Liver (tissue), 9 donors: ENCODE results near the gene ROPN1. TPM values are rescaled to one million over a fixed set of nuclear protein-coding genes. Genes with fewer than 3 reads are reported as not detected.

Experiments used
- DNase-seq: peaks from one replicate; pipeline ENCODE4 v3.0.0-alpha.2; 2017; ENCODE audit warnings: low spot score
- H3K27ac ChIP-seq, 2 donors: one replicate each; pipeline ENCODE4 v1.7.0; 2013; ENCODE audit warnings: inconsistent platforms in 2 of 2, low read length in 2 of 2, control low read depth in 1 of 2, low read depth in 1 of 2, mild to moderate bottlenecking in 1 of 2
- H3K27me3 ChIP-seq, 4 donors: one replicate each; pipeline versions ENCODE4 v1.6.1 to v1.7.0; 2013; ENCODE audit warnings: low read length in 3 of 4, inconsistent platforms in 1 of 4, mild to moderate bottlenecking in 1 of 4, moderate library complexity in 1 of 4; ENCODE audit not compliant: control insufficient read depth in 4 of 4, insufficient read depth in 4 of 4
- H3K36me3 ChIP-seq, 4 donors: one replicate each; pipeline versions ENCODE4 v1.6.1 to v1.7.0; 2013; ENCODE audit warnings: low read length in 3 of 4, mild to moderate bottlenecking in 3 of 4, low read depth in 1 of 4, moderate library complexity in 1 of 4; ENCODE audit not compliant: control insufficient read depth in 4 of 4, insufficient read depth in 3 of 4
- H3K4me1 ChIP-seq, 4 donors: one replicate each; pipeline versions ENCODE4 v1.6.1 to v1.7.0; 2013; ENCODE audit warnings: low read length in 3 of 4, mild to moderate bottlenecking in 3 of 4, moderate library complexity in 1 of 4; ENCODE audit not compliant: control insufficient read depth in 4 of 4, insufficient read depth in 4 of 4
- H3K4me3 ChIP-seq, 3 donors: one replicate each; pipeline versions ENCODE4 v1.6.1 to v1.7.0; 2013; ENCODE audit warnings: low read length in 3 of 3, control low read depth in 1 of 3, low read depth in 1 of 3, mild to moderate bottlenecking in 1 of 3
- H3K9ac ChIP-seq, 2 donors: one replicate each; pipeline ENCODE4 v1.7.0; 2013; ENCODE audit warnings: low read length in 2 of 2, mild to moderate bottlenecking in 2 of 2, moderate library complexity in 2 of 2, control low read depth in 1 of 2, low read depth in 1 of 2
- H3K9me3 ChIP-seq, 4 donors: one replicate each; pipeline versions ENCODE4 v1.6.1 to v1.7.0; 2013; ENCODE audit warnings: low read length in 3 of 4; ENCODE audit not compliant: control insufficient read depth in 4 of 4
- FOXA2 ChIP-seq: IDR thresholded peaks from 2 replicates; pipeline ENCODE4 v1.6.1; 2016; ENCODE audit warnings: antibody characterized with exemption
- GABPA ChIP-seq, 2 donors: IDR thresholded peaks in 1 of 2; conservative IDR thresholded peaks in 1 of 2; 2 replicates each; pipeline ENCODE4 v1.6.1; 2016; ENCODE audit warnings: antibody characterized with exemption in 2 of 2, mild to moderate bottlenecking in 1 of 2, moderate library complexity in 1 of 2
- HNF4G ChIP-seq: IDR thresholded peaks from 2 replicates; pipeline ENCODE4 v1.6.1; 2016; ENCODE audit warnings: antibody characterized with exemption
- JUND ChIP-seq, 2 donors: IDR thresholded peaks; 2 replicates each; pipeline ENCODE4 v1.6.1; 2016; ENCODE audit warnings: antibody characterized with exemption in 2 of 2
- NR2F2 ChIP-seq: IDR thresholded peaks from 2 replicates; pipeline ENCODE4 v1.6.1; 2016; ENCODE audit warnings: antibody characterized with exemption
- RXRA ChIP-seq, 2 donors: IDR thresholded peaks; 2 replicates each; pipeline ENCODE4 v1.6.1; 2017 to 2018; ENCODE audit warnings: antibody characterized with exemption in 2 of 2, mild to moderate bottlenecking in 1 of 2
- SP1 ChIP-seq: IDR thresholded peaks from 2 replicates; pipeline ENCODE4 v1.6.1; 2018; ENCODE audit warnings: antibody characterized with exemption, mild to moderate bottlenecking
- WGBS: extraction: QIAGEN DNeasy Blood & Tissue Kit; methylation state at CpG from one replicate; pipeline ENCODE4 v1.1.7; 2013; 5-methylcytosine and 5-hydroxymethylcytosine counted together
- polyA plus RNA-seq, 2 donors: library from polyadenylated mRNA; stranded (reverse) in 1 of 2; unstranded in 1 of 2; fragments of 200-250 nt in 1 of 2; fragments of >200 nt in 1 of 2; fragmentation: Nextera tagmentation in 1 of 2; extraction: Ambion mirVana in 1 of 2; gene quantifications; one replicate each; pipeline versions ENCODE4 v1.2.1 to v1.2.3, GENCODE V29; 2013 to 2015
- total RNA-seq, 2 donors: library from RNA; depleted of rRNA; stranded (reverse); fragments of >200 nt; gene quantifications; one replicate each; pipeline ENCODE4 v1.2.3, GENCODE V29; 2014
- TF ChIP-seq, protein P1 (sequence below): IDR thresholded peaks from 2 replicates; pipeline ENCODE4 v1.6.1; 2016; ENCODE audit warnings: antibody characterized with exemption, mild to moderate bottlenecking
- TF ChIP-seq, protein P2 (sequence below): IDR thresholded peaks from 2 replicates; pipeline ENCODE4 v1.6.1; 2016; ENCODE audit warnings: antibody characterized with exemption
- TF ChIP-seq, protein P3 (sequence below): IDR thresholded peaks from 2 replicates; pipeline ENCODE4 v1.6.1; 2016; ENCODE audit warnings: antibody characterized with exemption
- TF ChIP-seq, protein P4 (sequence below): IDR thresholded peaks from 2 replicates; pipeline ENCODE4 v1.6.1; 2016; ENCODE audit warnings: antibody characterized with exemption
- donor health status: healthy.
- donor health status: healthy.
- donor health status: healthy.
- donor health status: healthy.
- donor health status: healthy.

Gene ROPN1
- total and polyA plus RNA-seq, 4 donors = not detected

DNA sequence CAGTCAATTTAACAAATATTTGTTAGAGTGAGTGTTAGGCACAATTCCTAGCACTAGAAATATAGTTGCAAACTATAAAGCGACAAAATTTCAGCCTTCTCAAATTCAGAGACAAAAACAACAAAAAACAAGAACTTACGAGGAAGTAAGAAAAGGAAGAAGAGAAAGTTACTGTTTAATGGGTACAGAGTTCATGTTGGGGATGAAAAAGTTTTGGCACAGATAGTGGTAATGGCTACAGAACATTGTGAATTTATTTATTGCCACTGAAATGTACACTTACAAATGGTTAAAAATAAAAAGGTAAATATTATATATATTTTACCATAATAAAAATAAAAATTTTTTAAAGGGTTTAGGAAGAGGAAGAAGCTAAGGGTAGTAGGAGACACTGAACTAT, 52.2 kb downstream of the ROPN1 start (continued):
- TF ChIP-seq, protein P1, sequence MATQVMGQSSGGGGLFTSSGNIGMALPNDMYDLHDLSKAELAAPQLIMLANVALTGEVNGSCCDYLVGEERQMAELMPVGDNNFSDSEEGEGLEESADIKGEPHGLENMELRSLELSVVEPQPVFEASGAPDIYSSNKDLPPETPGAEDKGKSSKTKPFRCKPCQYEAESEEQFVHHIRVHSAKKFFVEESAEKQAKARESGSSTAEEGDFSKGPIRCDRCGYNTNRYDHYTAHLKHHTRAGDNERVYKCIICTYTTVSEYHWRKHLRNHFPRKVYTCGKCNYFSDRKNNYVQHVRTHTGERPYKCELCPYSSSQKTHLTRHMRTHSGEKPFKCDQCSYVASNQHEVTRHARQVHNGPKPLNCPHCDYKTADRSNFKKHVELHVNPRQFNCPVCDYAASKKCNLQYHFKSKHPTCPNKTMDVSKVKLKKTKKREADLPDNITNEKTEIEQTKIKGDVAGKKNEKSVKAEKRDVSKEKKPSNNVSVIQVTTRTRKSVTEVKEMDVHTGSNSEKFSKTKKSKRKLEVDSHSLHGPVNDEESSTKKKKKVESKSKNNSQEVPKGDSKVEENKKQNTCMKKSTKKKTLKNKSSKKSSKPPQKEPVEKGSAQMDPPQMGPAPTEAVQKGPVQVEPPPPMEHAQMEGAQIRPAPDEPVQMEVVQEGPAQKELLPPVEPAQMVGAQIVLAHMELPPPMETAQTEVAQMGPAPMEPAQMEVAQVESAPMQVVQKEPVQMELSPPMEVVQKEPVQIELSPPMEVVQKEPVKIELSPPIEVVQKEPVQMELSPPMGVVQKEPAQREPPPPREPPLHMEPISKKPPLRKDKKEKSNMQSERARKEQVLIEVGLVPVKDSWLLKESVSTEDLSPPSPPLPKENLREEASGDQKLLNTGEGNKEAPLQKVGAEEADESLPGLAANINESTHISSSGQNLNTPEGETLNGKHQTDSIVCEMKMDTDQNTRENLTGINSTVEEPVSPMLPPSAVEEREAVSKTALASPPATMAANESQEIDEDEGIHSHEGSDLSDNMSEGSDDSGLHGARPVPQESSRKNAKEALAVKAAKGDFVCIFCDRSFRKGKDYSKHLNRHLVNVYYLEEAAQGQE = no peak
- TF ChIP-seq RXRA (IDR thresholded peaks at IDR 0.05) (no peak), NR2F2 (no peak), SP1 (no peak)
- TF ChIP-seq, protein P2, sequence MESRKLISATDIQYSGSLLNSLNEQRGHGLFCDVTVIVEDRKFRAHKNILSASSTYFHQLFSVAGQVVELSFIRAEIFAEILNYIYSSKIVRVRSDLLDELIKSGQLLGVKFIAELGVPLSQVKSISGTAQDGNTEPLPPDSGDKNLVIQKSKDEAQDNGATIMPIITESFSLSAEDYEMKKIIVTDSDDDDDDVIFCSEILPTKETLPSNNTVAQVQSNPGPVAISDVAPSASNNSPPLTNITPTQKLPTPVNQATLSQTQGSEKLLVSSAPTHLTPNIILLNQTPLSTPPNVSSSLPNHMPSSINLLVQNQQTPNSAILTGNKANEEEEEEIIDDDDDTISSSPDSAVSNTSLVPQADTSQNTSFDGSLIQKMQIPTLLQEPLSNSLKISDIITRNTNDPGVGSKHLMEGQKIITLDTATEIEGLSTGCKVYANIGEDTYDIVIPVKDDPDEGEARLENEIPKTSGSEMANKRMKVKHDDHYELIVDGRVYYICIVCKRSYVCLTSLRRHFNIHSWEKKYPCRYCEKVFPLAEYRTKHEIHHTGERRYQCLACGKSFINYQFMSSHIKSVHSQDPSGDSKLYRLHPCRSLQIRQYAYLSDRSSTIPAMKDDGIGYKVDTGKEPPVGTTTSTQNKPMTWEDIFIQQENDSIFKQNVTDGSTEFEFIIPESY = no peak
- TF ChIP-seq, protein P3, sequence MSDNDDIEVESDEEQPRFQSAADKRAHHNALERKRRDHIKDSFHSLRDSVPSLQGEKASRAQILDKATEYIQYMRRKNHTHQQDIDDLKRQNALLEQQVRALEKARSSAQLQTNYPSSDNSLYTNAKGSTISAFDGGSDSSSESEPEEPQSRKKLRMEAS = no peak

DNA sequence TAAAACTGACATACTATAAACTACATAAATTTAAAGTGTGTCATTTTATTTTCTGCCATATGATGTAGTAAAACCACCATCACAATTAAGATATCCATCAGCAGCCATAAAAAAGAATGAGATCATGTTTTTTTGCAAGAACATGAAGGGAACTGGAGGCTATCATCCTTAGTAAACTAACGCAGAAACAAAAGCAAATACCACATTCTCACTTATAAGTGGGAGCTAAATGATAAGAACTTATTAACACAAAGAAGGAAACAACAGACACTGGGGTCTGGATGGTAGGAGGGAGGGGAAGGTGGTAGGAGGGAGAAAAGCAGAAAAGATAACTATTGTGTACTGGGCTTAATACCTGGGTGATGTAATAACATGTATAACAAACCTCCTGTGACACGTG, 55.5 kb downstream of the ROPN1 start:
- H3K9me3 ChIP-seq = no peaks in the 10 kb centered on the region
- H3K4me1 ChIP-seq = peaks cover 0 to 23% (median 13%) of the 10 kb centered on the region in 4 donors
- H3K9ac ChIP-seq = no peak overlapping the region
- H3K27ac ChIP-seq = no peak overlapping the region
- peaks cover 0 to 6% (median under 1%) of the 10 kb centered on the region in 4 donors for H3K36me3 ChIP-seq
- DNase-seq = no peak
- TF ChIP-seq GABPA (IDR thresholded peaks at IDR 0.05 in 1 of 2, conservative IDR thresholded peaks at IDR 0.05 in 1 of 2) = no peak
- TF ChIP-seq, protein P1 = no peak
- TF ChIP-seq SP1 = no peak
- TF ChIP-seq HNF4G = no peak
- TF ChIP-seq, protein P3 = no peak
- no peak for TF ChIP-seq JUND (IDR thresholded peaks at IDR 0.05)
- TF ChIP-seq, protein P2 = no peak
- TF ChIP-seq FOXA2 = no peak
- TF ChIP-seq, protein P4, sequence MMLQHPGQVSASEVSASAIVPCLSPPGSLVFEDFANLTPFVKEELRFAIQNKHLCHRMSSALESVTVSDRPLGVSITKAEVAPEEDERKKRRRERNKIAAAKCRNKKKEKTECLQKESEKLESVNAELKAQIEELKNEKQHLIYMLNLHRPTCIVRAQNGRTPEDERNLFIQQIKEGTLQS = no peak
- no peaks in the 10 kb centered on the region for H3K27me3 ChIP-seq
- 93% methylated on average over 2 of the region's 2 CpGs for WGBS
- no peak overlapping the region for H3K4me3 ChIP-seq
